Measurements from ENCODE around the gene MLYCD.

MLYCD gene

DNA sequence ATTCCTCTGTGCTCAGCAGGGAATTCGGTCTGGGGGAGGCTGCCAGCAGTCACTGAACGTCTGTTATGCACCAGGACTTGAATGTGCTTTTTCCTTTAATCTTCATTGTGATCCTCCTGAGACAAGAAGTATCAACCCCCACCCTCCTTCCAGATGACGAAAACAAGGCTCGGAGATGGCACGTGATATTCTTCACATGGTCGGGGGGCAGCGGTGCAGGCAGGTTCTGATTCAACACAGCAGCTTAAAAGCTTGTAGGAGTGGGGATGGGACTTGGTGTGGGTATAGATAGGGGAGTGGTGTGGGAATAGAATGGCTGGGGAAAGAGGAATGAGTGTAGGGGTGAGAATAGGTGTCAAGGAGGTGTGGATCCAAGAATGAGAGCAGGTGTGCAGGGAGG is 75.6 kb downstream of the MLYCD start:
- TF ChIP-seq EZH2phosphoT487 (IDR thresholded peaks at IDR 0.05; ENCODE audit: borderline replicate concordance, low read length): no peak
- TF ChIP-seq, protein P1, sequence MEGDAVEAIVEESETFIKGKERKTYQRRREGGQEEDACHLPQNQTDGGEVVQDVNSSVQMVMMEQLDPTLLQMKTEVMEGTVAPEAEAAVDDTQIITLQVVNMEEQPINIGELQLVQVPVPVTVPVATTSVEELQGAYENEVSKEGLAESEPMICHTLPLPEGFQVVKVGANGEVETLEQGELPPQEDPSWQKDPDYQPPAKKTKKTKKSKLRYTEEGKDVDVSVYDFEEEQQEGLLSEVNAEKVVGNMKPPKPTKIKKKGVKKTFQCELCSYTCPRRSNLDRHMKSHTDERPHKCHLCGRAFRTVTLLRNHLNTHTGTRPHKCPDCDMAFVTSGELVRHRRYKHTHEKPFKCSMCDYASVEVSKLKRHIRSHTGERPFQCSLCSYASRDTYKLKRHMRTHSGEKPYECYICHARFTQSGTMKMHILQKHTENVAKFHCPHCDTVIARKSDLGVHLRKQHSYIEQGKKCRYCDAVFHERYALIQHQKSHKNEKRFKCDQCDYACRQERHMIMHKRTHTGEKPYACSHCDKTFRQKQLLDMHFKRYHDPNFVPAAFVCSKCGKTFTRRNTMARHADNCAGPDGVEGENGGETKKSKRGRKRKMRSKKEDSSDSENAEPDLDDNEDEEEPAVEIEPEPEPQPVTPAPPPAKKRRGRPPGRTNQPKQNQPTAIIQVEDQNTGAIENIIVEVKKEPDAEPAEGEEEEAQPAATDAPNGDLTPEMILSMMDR (IDR thresholded peaks at IDR 0.05; ENCODE audit: low read depth, low read length, poor library complexity, severe bottlenecking): no peak
- no peaks in the 10 kb centered on the region for H3K9me3 ChIP-seq (ENCODE audit: control insufficient read depth, insufficient read depth, low read length)
- H3K36me3 ChIP-seq (ENCODE audit: control insufficient read depth, low read length): no peaks in the 10 kb centered on the region
- H3K27me3 ChIP-seq (ENCODE audit: control insufficient read depth, low read length): no peaks in the 10 kb centered on the region
- H3K4me3 ChIP-seq (ENCODE audit: low read length): no peak overlapping the region
- H3K4me2 ChIP-seq (ENCODE audit: low read length): no peak overlapping the region
- no peaks in the 10 kb centered on the region for H4K20me1 ChIP-seq (ENCODE audit: control insufficient read depth, insufficient read depth, low read depth, low read length)
- no peaks in the 10 kb centered on the region for H3K9me2 ChIP-seq (replicated peaks; ENCODE audit: control insufficient read depth, low read length)
- H3K4me1 ChIP-seq (ENCODE audit: control insufficient read depth, low read length): no peaks in the 10 kb centered on the region
- H3K79me2 ChIP-seq (ENCODE audit: control insufficient read depth, low read length): no peaks in the 10 kb centered on the region
- H3F3A ChIP-seq (ENCODE audit: control insufficient read depth, insufficient read depth): no peaks in the 10 kb centered on the region
- no peak overlapping the region for H3K27ac ChIP-seq (ENCODE audit: low read depth, low read length)

DNA sequence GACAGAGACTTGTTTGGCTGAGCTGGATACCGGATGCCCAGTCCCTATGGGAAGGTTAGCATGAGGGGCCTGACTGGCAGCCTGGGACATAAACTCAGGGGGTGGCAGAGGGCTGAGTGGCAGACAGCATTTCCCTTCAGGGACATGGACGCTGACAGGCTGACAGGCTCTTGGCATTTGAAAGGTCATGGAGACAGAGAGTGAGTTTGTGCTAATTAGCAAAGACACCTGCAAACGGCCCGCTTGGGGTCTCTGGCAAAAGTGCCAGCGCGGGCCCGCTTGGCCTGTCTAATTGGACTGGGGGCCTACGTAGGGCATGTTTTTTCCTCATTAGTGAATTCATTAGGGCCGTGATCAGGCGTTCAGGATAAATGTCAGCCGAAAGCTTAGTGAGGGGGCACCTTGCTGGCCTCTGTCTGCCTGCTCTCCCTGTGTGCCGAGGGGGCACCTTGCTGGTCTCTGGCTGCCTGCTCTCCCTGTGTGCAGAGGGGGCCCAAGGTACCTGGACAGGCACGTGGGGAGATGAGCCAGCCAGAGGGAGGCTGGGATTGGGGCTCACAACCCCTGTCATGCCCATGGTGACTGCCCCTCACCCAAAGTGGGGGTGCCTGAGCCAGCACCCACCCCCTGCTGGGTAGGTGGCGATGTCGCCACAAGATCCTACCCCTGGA is 76.8 kb downstream of the MLYCD start:
- H3F3A ChIP-seq (ENCODE audit: control insufficient read depth, insufficient read depth): no peaks in the 10 kb centered on the region
- no peaks in the 10 kb centered on the region for H3K27me3 ChIP-seq (ENCODE audit: control insufficient read depth, low read length)
- H3K4me1 ChIP-seq (ENCODE audit: control insufficient read depth, low read length): no peaks in the 10 kb centered on the region
- no peaks in the 10 kb centered on the region for H3K79me2 ChIP-seq (ENCODE audit: control insufficient read depth, low read length)
- no peaks in the 10 kb centered on the region for H3K36me3 ChIP-seq (ENCODE audit: control insufficient read depth, low read length)
- H3K9me2 ChIP-seq (replicated peaks; ENCODE audit: control insufficient read depth, low read length): no peaks in the 10 kb centered on the region
- no peaks in the 10 kb centered on the region for H3K9me3 ChIP-seq (ENCODE audit: control insufficient read depth, insufficient read depth, low read length)
- no peak overlapping the region for H3K27ac ChIP-seq (ENCODE audit: low read depth, low read length)
- no peak overlapping the region for H3K4me2 ChIP-seq (ENCODE audit: low read length)
- no peaks in the 10 kb centered on the region for H4K20me1 ChIP-seq (ENCODE audit: control insufficient read depth, insufficient read depth, low read depth, low read length)
- H3K4me3 ChIP-seq (ENCODE audit: low read length): no peak overlapping the region
- no peak for TF ChIP-seq EZH2phosphoT487 (IDR thresholded peaks at IDR 0.05; ENCODE audit: borderline replicate concordance, low read length)
- TF ChIP-seq, protein P1 (IDR thresholded peaks at IDR 0.05; ENCODE audit: low read depth, low read length, poor library complexity, severe bottlenecking): no peak

All from DOHH2 (cell line).